Measurements from ENCODE around the gene RUSC2. TPM values are rescaled to one million over a fixed set of nuclear protein-coding genes. Genes with fewer than 3 reads are reported as not detected.

Gene RUSC2
- total and polyA plus RNA-seq, 2 of the 13 experiments (the other 11 are each of a cell fraction or from before 2014, with no cell fraction given) = 2.8 to 3.3 TPM

DNA sequence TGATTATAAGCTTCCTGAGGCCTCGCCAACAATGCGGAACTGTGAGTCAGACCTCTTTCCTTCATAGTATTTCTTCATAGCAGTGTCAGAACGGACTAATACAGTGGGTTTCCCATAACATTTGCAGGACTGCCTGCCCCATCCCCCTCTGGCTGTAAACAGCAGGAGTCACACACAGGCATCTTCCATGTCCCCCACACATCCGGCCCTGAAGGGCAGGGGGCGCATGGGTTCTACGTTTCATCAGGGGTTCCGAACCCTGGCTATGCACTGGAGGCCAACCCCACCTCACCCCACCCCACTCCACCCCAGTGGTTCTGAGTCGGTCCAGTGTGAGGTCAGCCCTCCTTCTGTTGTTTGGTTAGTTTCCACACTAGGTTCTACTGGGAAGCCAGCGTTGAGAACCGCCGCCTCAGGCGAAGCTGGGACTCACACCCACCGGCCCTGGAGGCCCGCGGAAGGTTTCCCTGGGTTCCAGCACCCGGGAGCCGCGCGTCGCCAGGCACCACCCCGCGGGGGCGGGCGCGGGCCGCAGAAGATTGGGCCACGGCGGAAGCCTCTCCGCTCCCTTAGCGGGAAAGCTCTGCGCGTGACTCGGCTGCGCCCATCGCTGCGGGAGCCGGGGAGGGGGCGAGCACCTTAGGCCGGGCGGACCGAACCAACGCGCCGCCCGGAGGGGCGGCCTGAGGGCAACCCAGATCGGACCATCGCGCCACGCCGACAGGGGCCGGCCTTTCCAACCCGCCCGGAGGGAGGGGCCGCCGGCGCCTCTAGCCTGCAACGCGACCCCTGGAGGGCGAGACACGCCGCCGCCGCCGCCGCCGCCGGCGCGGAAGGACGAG, at the start of gene RUSC2 (continued):
- TF ChIP-seq ZNF224 (CRISPR knock-in tag; IDR thresholded peaks at IDR 0.05) (peak; percentile 82), DMAP1 (CRISPR knock-in tag; IDR thresholded peaks at IDR 0.05) (peak; percentile 36; the same call in 1 of the 2 replicates), ZBTB3 (CRISPR knock-in tag; IDR thresholded peaks at IDR 0.05; ENCODE audit: borderline replicate concordance, low read depth) (peak; percentile 51; the same call in 1 of the 2 replicates), POLR2G (IDR thresholded peaks at IDR 0.05; ENCODE audit: low read depth, low read length) (peak; percentile 84), TAF1 (CRISPR knock-in tag; IDR thresholded peaks at IDR 0.05) (peak; percentile 54; the same call in 1 of the 2 replicates), ZNF484 (CRISPR knock-in tag; IDR thresholded peaks at IDR 0.05; ENCODE audit: borderline replicate concordance, low read depth) (no peak), ZNF451 (CRISPR knock-in tag; IDR thresholded peaks at IDR 0.05) (no peak), ZBTB42 (CRISPR knock-in tag; IDR thresholded peaks at IDR 0.05) (0 out of 2 replicates have a peak, but pooled peaks have one; percentile 66), PHF21A (CRISPR knock-in tag; IDR thresholded peaks at IDR 0.05) (peak; percentile 74; the same call in 1 of the 2 replicates), RBFOX2 (IDR thresholded peaks at IDR 0.05; ENCODE audit: low read depth, low read length) (peak; percentile 91), ZKSCAN8 (CRISPR knock-in tag; IDR thresholded peaks at IDR 0.05; ENCODE audit: borderline replicate concordance) (peak; percentile 100), SETDB1 (CRISPR knock-in tag; IDR thresholded peaks at IDR 0.05; ENCODE audit: borderline replicate concordance) (no peak), ZNF24 (IDR thresholded peaks at IDR 0.05) (no peak), ZMAT3 (CRISPR knock-in tag; conservative IDR thresholded peaks at IDR 0.05) (no peak)
- TF ChIP-seq, protein P1, sequence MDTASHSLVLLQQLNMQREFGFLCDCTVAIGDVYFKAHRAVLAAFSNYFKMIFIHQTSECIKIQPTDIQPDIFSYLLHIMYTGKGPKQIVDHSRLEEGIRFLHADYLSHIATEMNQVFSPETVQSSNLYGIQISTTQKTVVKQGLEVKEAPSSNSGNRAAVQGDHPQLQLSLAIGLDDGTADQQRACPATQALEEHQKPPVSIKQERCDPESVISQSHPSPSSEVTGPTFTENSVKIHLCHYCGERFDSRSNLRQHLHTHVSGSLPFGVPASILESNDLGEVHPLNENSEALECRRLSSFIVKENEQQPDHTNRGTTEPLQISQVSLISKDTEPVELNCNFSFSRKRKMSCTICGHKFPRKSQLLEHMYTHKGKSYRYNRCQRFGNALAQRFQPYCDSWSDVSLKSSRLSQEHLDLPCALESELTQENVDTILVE (CRISPR knock-in tag; IDR thresholded peaks at IDR 0.05) = no peak
- TF ChIP-seq, protein P2, sequence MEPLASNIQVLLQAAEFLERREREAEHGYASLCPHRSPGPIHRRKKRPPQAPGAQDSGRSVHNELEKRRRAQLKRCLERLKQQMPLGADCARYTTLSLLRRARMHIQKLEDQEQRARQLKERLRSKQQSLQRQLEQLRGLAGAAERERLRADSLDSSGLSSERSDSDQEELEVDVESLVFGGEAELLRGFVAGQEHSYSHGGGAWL (CRISPR knock-in tag; IDR thresholded peaks at IDR 0.05) = no peak; the same call in 1 of the 2 replicates
- TF ChIP-seq, protein P3, sequence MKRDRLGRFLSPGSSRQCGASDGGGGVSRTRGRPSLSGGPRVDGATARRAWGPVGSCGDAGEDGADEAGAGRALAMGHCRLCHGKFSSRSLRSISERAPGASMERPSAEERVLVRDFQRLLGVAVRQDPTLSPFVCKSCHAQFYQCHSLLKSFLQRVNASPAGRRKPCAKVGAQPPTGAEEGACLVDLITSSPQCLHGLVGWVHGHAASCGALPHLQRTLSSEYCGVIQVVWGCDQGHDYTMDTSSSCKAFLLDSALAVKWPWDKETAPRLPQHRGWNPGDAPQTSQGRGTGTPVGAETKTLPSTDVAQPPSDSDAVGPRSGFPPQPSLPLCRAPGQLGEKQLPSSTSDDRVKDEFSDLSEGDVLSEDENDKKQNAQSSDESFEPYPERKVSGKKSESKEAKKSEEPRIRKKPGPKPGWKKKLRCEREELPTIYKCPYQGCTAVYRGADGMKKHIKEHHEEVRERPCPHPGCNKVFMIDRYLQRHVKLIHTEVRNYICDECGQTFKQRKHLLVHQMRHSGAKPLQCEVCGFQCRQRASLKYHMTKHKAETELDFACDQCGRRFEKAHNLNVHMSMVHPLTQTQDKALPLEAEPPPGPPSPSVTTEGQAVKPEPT (CRISPR knock-in tag; IDR thresholded peaks at IDR 0.05; ENCODE audit: low read depth) = peak; percentile 75; the same call in 1 of the 2 replicates
- TF ChIP-seq, protein P4, sequence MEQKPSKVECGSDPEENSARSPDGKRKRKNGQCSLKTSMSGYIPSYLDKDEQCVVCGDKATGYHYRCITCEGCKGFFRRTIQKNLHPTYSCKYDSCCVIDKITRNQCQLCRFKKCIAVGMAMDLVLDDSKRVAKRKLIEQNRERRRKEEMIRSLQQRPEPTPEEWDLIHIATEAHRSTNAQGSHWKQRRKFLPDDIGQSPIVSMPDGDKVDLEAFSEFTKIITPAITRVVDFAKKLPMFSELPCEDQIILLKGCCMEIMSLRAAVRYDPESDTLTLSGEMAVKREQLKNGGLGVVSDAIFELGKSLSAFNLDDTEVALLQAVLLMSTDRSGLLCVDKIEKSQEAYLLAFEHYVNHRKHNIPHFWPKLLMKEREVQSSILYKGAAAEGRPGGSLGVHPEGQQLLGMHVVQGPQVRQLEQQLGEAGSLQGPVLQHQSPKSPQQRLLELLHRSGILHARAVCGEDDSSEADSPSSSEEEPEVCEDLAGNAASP (CRISPR knock-in tag; IDR thresholded peaks at IDR 0.05; ENCODE audit: borderline replicate concordance) = 0 out of 2 replicates have a peak, but pooled peaks have one; percentile 11
- TF ChIP-seq, protein P5, sequence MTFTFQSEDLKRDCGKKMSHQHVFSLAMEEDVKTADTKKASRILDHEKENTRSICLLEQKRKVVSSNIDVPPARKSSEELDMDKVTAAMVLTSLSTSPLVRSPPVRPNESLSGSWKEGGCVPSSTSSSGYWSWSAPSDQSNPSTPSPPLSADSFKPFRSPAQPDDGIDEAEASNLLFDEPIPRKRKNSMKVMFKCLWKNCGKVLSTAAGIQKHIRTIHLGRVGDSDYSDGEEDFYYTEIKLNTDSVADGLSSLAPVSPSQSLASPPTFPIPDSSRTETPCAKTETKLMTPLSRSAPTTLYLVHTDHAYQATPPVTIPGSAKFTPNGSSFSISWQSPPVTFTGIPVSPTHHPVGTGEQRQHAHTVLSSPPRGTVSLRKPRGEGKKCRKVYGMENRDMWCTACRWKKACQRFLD (CRISPR knock-in tag; IDR thresholded peaks at IDR 0.05; ENCODE audit: borderline replicate concordance) = peak; percentile 55; the same call in 1 of the 2 replicates
